Hypothalamus (tissue), 51 donors: ENCODE measurements around the gene RYR2.
"Not testable (repeated sequence)": the region's sequence is repeated elsewhere in the genome, so short reads cannot be mapped to it uniquely, and the experiment has no call there.

Experiments used
- DNase-seq, 51 donors: peaks; one replicate each; lab custom pipeline; 2025; lab: John Stamatoyannopoulos, UW

The RYR2 gene

DNA sequence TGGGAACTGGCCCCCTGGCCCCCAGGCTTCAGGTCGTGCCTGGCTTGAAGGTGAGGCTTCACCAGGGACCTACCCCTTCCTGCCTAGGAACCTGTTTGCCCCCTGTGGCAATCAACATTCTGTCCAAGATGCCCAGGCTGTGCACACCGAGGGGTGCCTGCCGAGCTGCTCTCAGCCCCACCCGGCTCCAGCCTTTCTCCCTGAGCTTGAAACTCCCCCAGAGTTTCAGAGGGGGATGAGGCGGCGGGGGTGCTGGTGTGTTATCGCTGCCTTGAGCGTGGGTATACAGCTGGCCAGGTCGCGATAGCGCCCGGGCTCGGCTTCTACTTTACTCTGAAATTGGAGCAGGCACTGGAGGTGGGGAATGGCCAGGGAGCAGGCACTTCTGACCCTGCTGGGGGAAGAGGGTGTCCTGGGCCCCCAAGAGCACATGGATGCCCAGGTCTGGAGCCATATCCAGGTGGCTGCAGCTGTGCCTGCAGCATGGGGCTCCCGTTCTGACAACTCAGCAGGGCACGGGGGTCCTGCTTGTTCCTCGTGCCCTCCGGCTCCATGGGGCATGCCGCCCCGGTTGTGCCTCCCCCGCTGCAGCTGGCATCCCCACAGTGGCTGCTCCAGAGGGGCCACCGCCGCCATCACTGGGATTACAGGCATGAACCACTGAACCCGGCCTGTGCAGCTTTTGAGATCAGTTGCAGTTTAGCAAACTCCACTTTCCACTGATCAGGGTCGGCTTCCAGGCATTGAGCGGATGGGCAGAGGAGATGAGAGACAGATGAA lies 29.8 kb downstream of the RYR2 start:
- DNase-seq: no peak

DNA sequence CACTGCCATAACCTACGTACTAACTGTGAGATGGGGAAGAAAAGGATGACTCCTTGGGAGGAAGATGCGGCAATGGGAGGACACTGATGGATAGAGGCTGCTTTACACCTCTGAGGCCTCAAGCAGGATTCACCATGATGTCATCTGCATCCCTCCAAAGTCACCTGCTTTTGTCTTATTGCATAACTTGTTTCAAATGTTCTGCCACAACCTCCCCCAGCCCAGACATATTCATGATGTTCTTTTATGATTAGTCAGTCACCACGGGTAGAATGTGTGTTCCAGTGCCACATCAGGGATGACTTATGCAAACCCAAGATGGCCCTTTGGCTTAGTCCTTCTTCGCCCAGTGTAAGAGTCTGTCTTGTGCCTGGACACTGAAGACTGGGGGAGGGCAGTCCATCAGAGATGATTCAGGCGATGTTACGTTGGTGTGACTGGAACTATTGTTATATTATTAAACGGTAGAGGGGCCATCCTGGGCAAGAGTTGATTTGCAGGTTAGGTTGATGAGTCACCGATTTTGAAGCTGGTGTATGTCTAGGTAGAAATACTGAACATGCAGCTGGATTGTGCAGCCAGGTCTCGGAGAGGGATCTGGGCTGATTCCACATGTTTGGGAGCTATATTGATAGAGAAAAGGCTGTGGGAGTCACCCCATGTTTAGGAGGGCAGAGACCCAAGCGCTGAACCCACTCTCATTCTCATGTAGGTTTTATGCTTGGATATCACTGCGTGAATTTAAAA lies 32.6 kb downstream of the RYR2 start:
- peak in 1 of 51 donors; percentile 18 for DNase-seq

DNA sequence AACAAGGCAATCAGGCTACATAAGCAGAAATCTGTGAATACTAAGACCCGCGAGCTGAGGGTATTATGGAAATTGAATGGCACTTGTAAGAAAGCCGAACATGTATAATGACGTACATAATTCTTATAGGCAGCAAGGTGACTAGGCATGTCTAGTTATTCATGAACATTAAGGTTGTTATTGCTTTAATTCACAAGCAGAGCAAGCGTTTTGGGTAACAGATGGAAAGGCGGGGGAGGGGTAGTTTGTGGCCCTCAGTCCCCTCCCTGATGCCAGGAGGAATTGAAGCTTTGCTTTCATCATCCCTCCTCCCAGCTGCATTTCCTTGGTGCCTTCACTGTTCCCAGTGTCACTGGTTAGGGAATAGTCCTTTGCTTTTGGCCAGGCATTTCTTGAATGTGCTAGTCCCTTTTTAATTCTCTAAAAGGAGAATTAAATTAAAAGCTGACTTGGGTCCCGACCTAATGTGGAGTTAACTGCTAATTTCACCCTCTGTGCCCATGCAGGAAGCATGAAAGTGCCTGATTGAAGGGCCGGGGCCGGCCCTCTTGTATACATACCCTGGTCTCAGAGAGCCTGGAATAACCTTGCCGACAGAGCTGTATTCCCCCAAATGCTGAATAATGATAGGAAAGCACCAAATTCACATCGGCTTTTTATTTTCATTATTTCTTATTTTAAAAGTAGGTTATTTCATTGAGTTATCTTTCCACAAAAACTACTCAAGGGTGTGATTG lies 42.5 kb downstream of the RYR2 start:
- DNase-seq: no peak

DNA sequence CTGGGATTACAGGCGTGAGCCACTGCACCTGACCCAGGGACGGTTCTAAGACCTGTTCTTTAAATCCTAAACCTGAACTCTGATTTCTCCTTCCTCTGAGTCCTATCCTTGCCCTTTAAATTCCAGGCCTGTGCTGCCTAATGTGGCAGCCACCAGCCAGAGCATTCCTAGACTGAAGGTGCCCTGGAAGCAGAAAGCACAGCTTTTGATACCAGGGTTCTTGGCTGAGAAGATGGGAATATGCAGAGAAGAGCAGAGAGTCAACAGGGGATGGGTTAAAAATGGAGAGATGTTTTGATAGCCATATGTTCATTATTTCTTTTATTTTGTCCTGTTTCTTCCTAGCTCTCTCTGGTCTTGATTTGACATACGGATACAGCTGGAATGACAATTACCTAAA lies 49.7 kb downstream of the RYR2 start:
- DNase-seq: no peak

DNA sequence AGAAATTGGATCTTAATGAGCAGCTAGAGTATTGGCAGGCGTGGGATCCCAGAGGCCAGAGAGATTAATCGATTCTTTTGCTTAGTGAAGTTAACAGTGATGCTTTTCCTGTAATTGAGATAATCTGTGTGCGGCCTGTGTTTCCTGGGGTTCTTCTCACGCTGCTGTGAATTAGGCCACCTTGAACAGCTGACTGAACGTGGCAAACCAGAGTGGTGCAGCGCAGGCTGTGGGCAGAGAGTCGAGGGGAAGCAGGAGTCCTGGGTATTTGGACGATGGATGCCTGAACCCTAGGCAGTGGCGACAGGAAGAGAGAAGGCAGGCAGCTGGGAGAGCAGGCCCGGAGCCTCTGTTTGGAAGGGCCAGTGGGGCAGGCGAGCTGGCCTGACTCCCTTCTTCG lies 51.7 kb downstream of the RYR2 start:
- DNase-seq: no peak

DNA sequence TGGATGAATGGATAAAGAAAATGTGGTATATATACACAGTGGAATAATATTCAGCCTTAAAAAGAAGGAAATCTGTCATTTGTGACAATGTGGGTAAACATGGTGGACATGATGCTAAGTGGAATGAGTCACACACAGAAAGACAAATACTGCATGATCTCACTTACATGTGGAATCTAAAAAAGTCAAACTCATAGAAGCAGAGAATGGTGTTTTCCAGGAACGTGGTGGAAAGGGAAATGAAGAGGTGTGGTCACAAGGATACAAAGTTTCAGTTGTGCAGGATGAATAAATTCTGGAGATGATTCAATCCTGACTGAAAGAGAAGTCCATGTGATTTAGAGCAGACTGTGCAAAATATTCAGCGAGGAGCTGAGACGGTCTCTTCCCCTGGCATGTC lies 56.6 kb downstream of the RYR2 start:
- DNase-seq: no peak

DNA sequence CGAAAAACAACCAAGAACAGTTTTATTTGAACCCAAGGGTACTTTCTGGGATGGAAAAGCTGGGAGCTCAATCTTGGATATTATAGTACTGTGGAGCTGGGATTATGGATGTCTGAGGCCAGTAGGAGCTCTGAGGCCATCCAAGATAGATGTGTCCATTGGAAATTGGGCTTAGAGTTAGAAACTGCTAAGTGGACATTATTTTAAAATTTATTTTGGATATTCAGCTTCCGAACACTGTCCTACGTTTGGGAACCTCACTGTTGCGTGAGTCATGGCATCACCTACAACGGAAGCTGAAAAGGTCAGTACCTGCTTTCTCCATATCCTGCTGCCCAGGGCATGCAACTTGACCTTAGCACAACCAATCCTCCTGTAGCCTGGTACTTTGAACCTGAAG lies 61.0 kb downstream of the RYR2 start:
- no peak for DNase-seq

DNA sequence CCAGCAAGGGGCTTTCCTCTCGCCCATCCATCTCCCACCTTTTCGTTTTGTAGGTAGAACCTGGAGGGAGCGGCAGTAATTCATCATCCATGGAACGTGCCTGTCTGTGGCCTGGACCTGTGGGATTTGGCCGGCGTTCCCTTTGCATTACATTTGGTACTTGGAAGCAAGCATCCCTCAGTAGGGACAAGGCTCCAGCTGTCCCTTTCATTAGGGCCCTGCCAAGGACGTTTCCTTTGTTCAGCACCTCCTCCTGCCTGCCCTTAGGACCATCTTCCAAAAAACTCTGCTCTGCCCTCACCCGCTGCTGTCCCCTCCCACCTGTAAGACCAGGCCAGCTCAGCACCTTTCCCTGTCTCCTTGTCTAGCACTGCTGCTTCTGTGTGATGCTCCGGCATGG lies 62.1 kb downstream of the RYR2 start:
- DNase-seq: no peak

DNA sequence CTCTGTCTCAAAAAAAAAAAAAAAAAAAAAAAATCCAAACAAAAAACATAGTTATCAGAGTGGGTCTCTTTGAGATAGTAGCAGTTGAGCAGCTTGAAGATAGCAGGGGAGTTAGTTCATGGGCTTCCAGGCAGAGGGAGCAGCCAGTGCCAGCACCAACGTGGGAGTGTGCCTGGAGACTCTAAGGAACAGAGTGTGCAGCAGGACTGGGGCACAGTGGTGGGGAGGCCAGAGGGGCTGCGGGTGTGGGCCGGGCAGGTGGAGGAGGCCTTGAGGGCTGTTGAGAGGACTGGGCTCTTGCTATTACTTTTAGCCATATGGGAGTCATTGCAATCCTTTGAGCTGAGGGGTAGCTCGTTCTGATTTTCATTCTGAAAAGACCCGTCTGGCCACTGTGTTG lies 63.8 kb downstream of the RYR2 start:
- DNase-seq: no peak

DNA sequence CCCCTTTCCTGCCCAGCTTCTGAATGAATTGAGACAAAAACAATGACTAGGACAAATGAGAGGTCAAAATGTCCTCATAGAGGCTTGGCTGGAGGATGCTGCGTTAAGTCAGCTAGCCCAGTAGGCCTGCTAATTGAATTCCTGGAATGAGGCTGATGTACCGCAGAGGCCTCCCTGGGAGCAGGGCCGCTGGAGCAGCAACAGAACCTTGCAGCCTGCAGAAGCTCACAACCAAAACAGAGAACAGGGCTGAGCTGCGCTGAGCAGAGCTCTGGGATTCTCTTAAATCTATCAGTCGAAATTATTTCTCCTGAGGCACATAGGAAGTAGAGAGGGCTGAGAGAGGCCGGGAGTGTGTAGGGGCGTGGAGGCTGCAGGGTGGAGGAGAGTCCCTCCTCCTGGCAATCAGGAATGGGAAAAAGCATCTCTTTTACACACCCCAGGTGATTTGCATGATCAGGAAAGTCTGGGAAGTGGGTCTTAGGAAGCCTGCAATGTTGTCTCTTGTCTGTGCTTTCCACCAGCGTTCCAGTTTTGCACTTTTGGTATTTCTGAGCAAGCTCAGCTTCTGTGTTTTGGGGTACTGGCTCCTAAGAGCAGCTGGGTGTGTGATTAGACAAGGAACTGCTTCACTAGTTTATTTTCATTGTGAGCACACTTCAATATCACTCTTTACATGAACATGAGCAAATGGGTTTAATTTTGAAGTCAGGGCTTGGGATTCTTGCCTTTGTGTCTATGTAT lies 66.5 kb downstream of the RYR2 start:
- DNase-seq: peak in 2 of 51 donors; percentile 4 to 10

DNA sequence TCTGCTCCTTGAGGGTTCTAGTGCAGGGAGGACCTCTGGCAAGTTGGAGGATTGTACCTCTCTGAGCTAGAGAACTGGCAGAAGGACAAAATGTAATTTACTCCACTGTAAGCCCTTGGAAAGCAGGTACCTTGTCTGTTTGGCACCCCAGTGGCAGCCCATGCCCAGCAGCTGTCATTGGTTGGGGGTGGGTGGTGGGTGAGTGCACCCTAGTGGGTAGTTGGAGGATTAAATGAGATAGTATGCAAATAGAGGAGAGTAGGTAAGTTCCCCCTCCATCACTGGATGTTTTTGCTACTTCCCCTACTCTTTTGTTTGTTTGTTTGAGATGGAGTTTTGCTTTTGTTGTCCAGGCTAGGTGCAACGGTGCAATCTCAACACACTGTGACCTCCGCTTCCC lies 69.8 kb downstream of the RYR2 start:
- no peak for DNase-seq

DNA sequence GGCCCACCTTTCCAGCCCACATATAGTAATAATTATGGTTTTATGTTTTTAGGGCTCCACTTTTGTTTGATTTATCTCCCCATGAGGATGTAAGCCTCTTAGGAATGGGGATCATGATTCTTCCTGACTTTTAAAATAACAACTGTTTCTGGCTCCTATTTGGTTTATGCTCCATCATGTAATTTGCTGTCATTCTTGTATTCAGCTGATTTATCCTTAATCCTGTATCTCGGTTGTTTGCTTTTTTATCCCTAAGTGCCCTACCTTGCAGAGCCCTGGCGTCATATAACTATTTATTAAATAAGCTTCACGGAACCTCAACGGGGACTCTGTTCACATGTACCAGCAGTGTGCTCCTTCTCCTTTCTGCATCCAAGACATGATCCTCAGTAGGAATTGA lies 70.7 kb downstream of the RYR2 start:
- no peak for DNase-seq

DNA sequence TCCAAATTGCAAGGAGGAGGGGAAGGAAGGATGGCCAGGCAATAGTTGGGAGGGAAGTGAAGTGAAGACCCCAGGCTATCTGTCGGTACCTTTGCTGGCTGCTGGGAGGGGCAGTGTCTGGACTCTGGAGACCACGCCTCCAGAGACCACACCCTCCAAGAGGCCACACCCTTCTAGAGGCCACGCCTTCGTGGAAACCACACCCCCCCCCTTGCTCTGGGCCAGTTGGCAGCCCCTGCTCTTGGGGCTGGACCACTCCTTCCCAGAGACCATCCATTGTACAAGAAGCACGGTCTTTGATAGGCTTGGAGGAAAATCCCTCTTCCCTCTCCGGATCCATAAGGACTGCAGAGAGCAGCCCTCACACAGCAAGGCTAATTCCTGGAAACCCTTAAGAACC lies 73.1 kb downstream of the RYR2 start:
- DNase-seq: no peak

DNA sequence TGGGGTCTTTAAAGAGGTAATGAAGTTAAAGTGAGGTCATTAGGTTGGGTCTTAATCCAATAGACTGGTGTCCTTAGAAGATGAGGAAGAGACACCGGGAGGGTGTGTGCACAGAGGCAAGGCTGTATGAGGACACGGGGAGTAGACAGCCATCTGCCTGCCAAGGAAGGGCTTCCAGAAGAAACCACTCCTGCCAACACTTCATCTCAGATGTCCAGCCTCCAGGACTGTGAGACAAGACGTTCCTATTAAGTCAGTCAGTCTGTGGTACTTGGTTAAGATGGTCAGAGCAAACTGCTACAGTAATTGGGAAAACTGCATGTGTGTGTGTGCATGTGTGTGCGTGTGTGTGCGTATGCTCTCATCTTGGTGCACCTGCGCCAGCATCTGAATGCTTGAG lies 77.1 kb downstream of the RYR2 start:
- DNase-seq: no peak

DNA sequence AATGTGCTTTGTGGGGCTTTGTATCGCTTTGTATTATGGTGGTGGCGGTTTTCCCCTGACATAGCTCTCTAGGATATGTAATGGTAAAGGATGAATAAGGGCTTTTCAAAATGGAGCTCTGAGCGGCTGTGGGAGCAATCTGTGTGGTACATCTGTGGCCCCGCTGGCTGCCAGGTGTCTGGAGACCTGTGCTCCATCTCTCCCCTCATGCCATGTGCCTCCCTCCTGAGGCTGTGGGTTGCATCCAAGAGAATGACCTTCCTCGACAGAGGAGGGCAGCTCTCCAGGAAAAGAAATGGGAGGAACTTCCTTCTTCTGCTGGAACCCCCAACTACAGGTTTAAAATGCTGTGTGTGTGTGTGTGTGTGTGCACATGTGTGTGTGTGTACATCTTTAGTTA lies 78.7 kb downstream of the RYR2 start:
- DNase-seq: no peak

DNA sequence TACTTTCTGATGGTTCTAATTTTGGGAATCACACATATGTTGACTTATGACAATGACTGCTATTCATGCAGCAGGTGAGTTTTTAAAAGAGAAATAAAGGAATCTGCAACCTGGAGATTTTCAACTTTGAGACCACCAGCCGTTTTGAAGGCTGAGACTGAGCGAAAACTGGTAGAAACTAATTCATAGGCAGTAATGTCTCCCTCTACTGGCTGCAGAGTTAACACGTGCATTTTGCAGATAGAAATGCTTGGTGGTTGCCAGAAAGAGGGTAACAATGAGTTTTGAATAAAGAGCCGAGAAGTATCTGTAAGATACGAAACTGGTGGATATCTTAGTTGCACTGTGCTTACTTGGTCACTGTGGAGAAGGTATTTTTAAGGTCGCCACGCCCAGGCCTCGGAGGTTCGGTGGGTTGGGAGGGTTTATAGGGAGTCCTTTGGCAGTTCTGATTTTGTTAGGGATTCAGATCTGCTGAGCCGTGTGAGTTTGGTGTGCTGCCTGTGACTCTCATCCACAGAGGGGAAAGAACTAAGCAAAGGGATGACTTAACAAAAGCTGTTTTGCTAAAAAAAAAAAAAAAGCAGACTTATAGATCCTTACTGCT lies 83.0 kb downstream of the RYR2 start:
- DNase-seq: no peak

DNA sequence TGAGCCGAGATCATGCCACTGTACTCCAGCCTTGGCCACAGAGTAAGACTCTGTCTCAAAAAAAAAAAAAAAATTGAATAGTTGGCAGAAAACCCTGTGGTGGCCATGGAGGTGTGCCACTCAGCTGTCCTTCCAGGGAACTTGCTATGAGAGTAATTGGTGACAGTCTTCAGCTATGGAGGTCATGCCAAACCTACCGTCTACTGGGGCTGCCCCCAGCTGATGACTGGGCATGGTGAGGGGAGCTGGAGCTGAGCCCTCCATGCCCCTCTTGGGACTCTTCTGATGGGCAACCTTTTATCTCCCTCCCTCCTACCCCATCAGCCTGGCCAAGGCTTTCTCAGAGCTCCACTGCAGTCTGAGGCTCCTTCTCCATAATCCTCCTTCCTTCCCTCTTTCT lies 84.2 kb downstream of the RYR2 start:
- no peak for DNase-seq

DNA sequence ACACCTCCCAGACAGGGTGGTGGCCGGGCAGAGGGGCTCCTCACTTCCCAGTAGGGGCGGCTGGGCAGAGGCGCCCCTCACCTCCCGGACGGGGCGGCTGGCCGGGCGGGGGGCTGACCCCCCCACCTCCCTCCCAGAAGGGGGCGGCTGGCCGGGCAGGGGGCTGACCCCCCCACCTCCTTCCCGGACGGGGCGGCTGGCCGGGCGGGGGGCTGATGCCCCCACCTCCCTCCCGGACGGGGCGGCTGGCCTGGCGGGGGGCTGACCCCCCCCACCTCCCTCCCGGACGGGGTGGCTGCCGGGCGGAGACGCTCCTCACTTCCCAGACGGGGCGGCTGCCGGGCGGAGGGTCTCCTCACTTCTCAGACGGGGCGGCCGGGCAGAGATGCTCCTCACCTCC lies 85.3 kb downstream of the RYR2 start:
- DNase-seq: not testable (repeated sequence)

DNA sequence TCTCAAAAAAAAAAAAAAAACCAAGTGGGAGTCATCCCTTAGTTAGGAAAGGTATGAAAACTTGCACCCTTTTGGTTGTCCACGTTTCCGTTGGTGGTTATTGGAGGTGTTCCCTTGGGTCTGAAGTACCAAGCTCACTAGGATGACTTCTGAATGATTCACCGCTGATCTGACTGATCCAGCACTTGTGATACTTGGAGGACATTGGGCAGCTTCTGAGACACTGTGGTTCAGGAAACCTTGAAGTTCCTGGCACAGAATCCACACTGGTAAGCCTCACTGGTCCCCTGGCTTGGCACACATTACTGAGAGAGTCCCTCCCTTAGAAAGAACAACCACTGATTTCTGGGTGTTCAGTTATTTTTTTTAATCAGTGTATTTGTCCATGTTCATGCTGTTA lies 91.9 kb downstream of the RYR2 start:
- no peak for DNase-seq

DNA sequence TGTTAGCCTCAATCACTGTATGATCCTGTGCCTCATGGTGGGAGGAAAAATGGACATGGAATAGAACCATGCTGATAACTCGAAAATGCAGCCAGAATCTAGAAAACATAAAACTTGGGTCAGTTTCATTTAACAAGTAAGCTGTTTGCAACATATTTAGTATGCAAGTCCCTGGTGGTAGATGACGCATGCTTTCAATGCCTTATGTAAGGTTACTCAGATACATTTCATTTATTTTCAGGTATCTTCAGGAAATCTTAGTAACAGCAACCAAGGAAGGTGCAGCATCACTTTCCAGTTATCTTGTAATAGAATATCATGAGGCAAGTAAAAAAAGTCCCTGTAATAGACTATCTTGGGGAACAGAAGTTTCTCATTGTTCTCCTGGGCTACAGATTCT lies 92.9 kb downstream of the RYR2 start:
- DNase-seq: no peak

DNA sequence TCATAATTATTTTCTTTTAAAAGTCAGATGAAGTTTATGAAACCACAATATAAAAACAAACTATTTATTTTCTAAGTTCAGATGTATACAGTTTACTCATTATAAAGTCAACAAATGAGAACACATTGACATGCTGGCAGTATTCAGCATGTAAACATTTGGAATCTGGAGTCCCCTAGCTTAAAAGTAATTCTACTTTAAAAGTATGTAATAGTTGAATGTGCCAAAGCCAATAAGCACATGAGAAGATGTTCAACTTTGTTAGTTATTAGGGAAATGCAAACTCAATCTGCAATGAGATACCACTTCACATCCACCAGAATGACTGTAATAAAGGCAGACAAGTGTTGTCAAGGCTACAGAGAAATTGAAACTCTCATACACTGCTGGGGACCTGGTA lies 96.6 kb downstream of the RYR2 start:
- DNase-seq: no peak
